Endothelial cell of umbilical vein (primary cell): Measurements from ENCODE around the gene BAG3. TPM values are rescaled to one million over a fixed set of nuclear protein-coding genes. Genes with fewer than 3 reads are reported as not detected.

Experiments
- BruUV-seq: library from RNA; stranded (reverse); fragments of 400-500 nt; replicated peaks from 2 replicates; lab custom pipeline; 2021; lab: Mats Ljungman, UMichigan
- CTCF ChIA-PET: fragments of 300-600, 350-600 bp; sonication (Branson Sonifier 250); formaldehyde crosslinking; loops from one replicate; lab custom pipeline; 2021; ENCODE audit warnings: antibody characterized with exemption, inconsistent platforms; lab: Charles Lee
- POLR2A ChIA-PET: fragments of 300-600, 350-600 bp; sonication (Branson Sonifier 250); formaldehyde crosslinking; loops from one replicate; lab custom pipeline; 2021; ENCODE audit warnings: antibody characterized with exemption, inconsistent platforms; lab: Charles Lee
- DNase-seq: peaks from one replicate; pipeline ENCODE4 v3.0.0-alpha.2; 2011; ENCODE audit warnings: low read depth, low spot score
- FAIRE-seq: peaks from 2 replicates; lab custom pipeline; 2011; peaks lifted over from hg19 to GRCh38; lab: Jason Lieb, UNC
- H2AFZ ChIP-seq: 2 replicates; pipeline ENCODE4 v1.6.0; 2012; ENCODE audit warnings: low read depth, low read length, control low read depth, inconsistent platforms
- H3K27ac ChIP-seq: 2 replicates; pipeline ENCODE4 v1.5.1; 2011; ENCODE audit warnings: low read depth, mild to moderate bottlenecking, control low read depth, low read length, moderate library complexity; ENCODE audit not compliant: insufficient read depth
- H3K27me3 ChIP-seq, 2 experiments: 2 replicates each; pipeline versions ENCODE4 v1.6.0 to v1.6.1; 2011; ENCODE audit warnings: low read length in 2 of 2, mixed read lengths in 1 of 2; ENCODE audit not compliant: control insufficient read depth in 2 of 2, insufficient read depth in 2 of 2
- H3K36me3 ChIP-seq, 2 experiments: 2 replicates in 1 of 2; 3 replicates in 1 of 2; pipeline ENCODE4 v1.5.1; 2011; ENCODE audit warnings: low read length in 2 of 2, mild to moderate bottlenecking in 1 of 2, moderate library complexity in 1 of 2; ENCODE audit not compliant: control insufficient read depth in 2 of 2, insufficient read depth in 2 of 2; ENCODE audit errors: extremely low read depth in 1 of 2
- H3K4me1 ChIP-seq: 3 replicates; pipeline ENCODE4 v1.5.1; 2011; ENCODE audit warnings: mild to moderate bottlenecking, low read length; ENCODE audit not compliant: control insufficient read depth, insufficient read depth; ENCODE audit errors: extremely low read depth
- H3K4me2 ChIP-seq: 2 replicates; pipeline ENCODE4 v1.6.1; 2011; ENCODE audit warnings: low read length, control low read depth, mixed read lengths; ENCODE audit not compliant: insufficient read depth
- H3K4me3 ChIP-seq, 3 experiments: fragments of 200-600 bp in 1 of 3; sonication (generic), shearing (Covaris generic) in 1 of 3; replicated peaks in 1 of 3; 2 replicates each; pipeline ENCODE4 v1.5.1; 2011 to 2016; ENCODE audit warnings: control low read depth in 3 of 3, low read length in 3 of 3, mild to moderate bottlenecking in 2 of 3, inconsistent platforms in 1 of 3, low read depth in 1 of 3, moderate library complexity in 1 of 3; ENCODE audit not compliant: insufficient read depth in 1 of 3
- H3K79me2 ChIP-seq: 2 replicates; pipeline ENCODE4 v1.6.0; 2012; ENCODE audit warnings: low read length, inconsistent platforms; ENCODE audit not compliant: control insufficient read depth, insufficient read depth
- H3K9ac ChIP-seq: replicated peaks from 2 replicates; pipeline ENCODE3; 2011; ENCODE audit warnings: low read length, control low read depth; ENCODE audit not compliant: insufficient read depth; ENCODE audit errors: extremely low read depth
- H3K9me1 ChIP-seq: replicated peaks from 3 replicates; pipeline ENCODE4 v1.6.0; 2011; ENCODE audit warnings: mild to moderate bottlenecking, low read length; ENCODE audit not compliant: control insufficient read depth, insufficient read depth; ENCODE audit errors: extremely low read depth
- H3K9me3 ChIP-seq: replicated peaks from 2 replicates; pipeline ENCODE4 v1.5.1; 2012; ENCODE audit warnings: low read length, inconsistent platforms; ENCODE audit not compliant: control insufficient read depth, insufficient read depth
- H4K20me1 ChIP-seq: replicated peaks from 2 replicates; pipeline ENCODE3; 2011; ENCODE audit warnings: mild to moderate bottlenecking, low read length; ENCODE audit not compliant: control insufficient read depth, insufficient read depth; ENCODE audit errors: extremely low read depth
- CTCF ChIP-seq, 2 donors: IDR thresholded peaks; 1 replicate in 1 of 2; 2 replicates in 1 of 2; pipeline ENCODE4 v1.5.1; 2011; ENCODE audit warnings: low read length in 2 of 2, mild to moderate bottlenecking in 2 of 2, moderate library complexity in 2 of 2, control low read depth in 1 of 2, inconsistent platforms in 1 of 2, low read depth in 1 of 2; ENCODE audit not compliant: insufficient read depth in 1 of 2; ENCODE audit errors: extremely low read depth in 1 of 2
- EZH2 ChIP-seq: IDR thresholded peaks from 2 replicates; pipeline ENCODE4 v1.6.1; 2012; ENCODE audit warnings: borderline replicate concordance, low read depth, mild to moderate bottlenecking, moderate library complexity, low read length, inconsistent platforms; ENCODE audit not compliant: severe bottlenecking
- FOS ChIP-seq: IDR thresholded peaks from 2 replicates; pipeline ENCODE4 v1.6.1; 2011; ENCODE audit warnings: mild to moderate bottlenecking, low read length, moderate library complexity, borderline replicate concordance; ENCODE audit not compliant: insufficient read depth
- GATA2 ChIP-seq: IDR thresholded peaks from 2 replicates; pipeline ENCODE4 v1.7.0; 2011; ENCODE audit warnings: low read depth, mild to moderate bottlenecking, moderate library complexity, mixed read lengths, low read length; ENCODE audit not compliant: insufficient read length, insufficient read depth
- JUN ChIP-seq: IDR thresholded peaks from 2 replicates; pipeline ENCODE4 v1.6.1; 2011; ENCODE audit warnings: borderline replicate concordance, low read depth; ENCODE audit not compliant: insufficient read length, insufficient read depth
- MAX ChIP-seq: IDR thresholded peaks from 2 replicates; pipeline ENCODE4 v1.6.1; 2011; ENCODE audit not compliant: insufficient read depth, insufficient read length
- MYC ChIP-seq: IDR thresholded peaks from one replicate; pipeline ENCODE4 v1.6.1; 2011; ENCODE audit warnings: mild to moderate bottlenecking, low read depth, low read length
- POLR2A ChIP-seq: IDR thresholded peaks from 2 replicates; pipeline ENCODE4 v1.6.1; 2012; ENCODE audit warnings: low read depth, mild to moderate bottlenecking, control low read depth, low read length
- POLR2AphosphoS5 ChIP-seq: IDR thresholded peaks from 2 replicates; pipeline ENCODE4 v1.6.1; 2012; ENCODE audit warnings: low read depth, mild to moderate bottlenecking, control low read depth, low read length, moderate library complexity; ENCODE audit not compliant: insufficient read depth
- dilution Hi-C: fragments of 300-500 bp; cut with MboI; formaldehyde crosslinking; loops from one replicate; pipeline ENCODE4 v1.15.0; 2019; ENCODE audit warnings: low sequenced_read_pairs; ENCODE audit not compliant: extremely low pct_ligation_motif_present
- intact Hi-C: fragments of 100-400 bp; cut with micrococcal nuclease; formaldehyde crosslinking; loops from one replicate; pipeline ENCODE4 v1.10.0; 2022
- polyA plus RNA-seq, 4 experiments: library from polyadenylated mRNA; depleted of rRNA in 3 of 4; stranded (reverse) in 3 of 4; unstranded in 1 of 4; fragments of >200 nt; gene quantifications; 2 replicates each; pipeline versions ENCODE4 v1.2.1 to v1.2.3, GENCODE V29; 2011 to 2012; ENCODE audit warnings: missing spikeins in 1 of 4
- total RNA-seq: library from RNA; stranded (reverse); gene quantifications from 2 replicates; pipeline ENCODE4 v1.2.3, GENCODE V29; 2021

BAG3 gene
- total and polyA plus RNA-seq, 2 donors (not counting 3 experiments of a cell fraction or from before 2014, with no cell fraction given) = 25.2 to 66.7 TPM

- Histone ChIP-seq H3K36me3 (no peaks in the 10 kb centered on the region), H4K20me1 (no peaks in the 10 kb centered on the region), H3K27me3 (peaks cover 0 to 2% of the 10 kb centered on the region in 2 experiments), H3K79me2 (no peaks in the 10 kb centered on the region), H3K9me1 (no peaks in the 10 kb centered on the region), H3K4me3 (no peak overlapping the region), H3K27ac (no peak overlapping the region), H3K9me3 (no peaks in the 10 kb centered on the region), H3K9ac (no peak overlapping the region), H3K4me1 (peaks cover 6% of the 10 kb centered on the region), H3K4me2 (no peak overlapping the region), H2AFZ (no peak overlapping the region)
- dilution Hi-C loops (no loop called here), intact Hi-C loops (no loop called here)
- no peak for TF ChIP-seq POLR2A
- no peak for TF ChIP-seq JUN
- no peak for TF ChIP-seq MYC
- no peak for TF ChIP-seq MAX
- TF ChIP-seq CTCF (IDR thresholded peaks at IDR 0.05; ENCODE audit: extremely low read depth in 1 of 2, insufficient read depth in 1 of 2, low read depth in 1 of 2, low read length in 2 of 2) = no peak
- TF ChIP-seq EZH2 = no peak
- TF ChIP-seq POLR2AphosphoS5 = no peak
- no peak for TF ChIP-seq FOS
- TF ChIP-seq GATA2 = no peak
- CTCF ChIA-PET = interaction anchor here (1.2 to 1.8 kb wide), 3 partner anchors 10 to 15 kb away, joined by 6 to 8 read pairs (median 7); no protein-coding TSS in a partner anchor
- no peak for FAIRE-seq
- POLR2A ChIA-PET = no interaction called here
- BruUV-seq = no TSS peak
- no peak for DNase-seq
Observed at GRCh38 chr10:119702583-119702982, 51.4 kb downstream of the BAG3 start.
